Measurements from ENCODE around the gene ELFN1.

GRCh38 chr7:1639532-1640175 is 30.4 kb upstream of the ELFN1 start:
- TF ChIP-seq CTCF (optimal IDR thresholded peaks at IDR 0.05 in 1 of 3, IDR thresholded peaks at IDR 0.05 in 1 of 3, conservative IDR thresholded peaks at IDR 0.05 in 1 of 3; ENCODE audit: extremely low read depth in 1 of 3, insufficient read depth in 2 of 3, low read length in 3 of 3) (no peak), EZH2 (IDR thresholded peaks at IDR 0.05; ENCODE audit: low read length) (no peak)

Data from keratinocyte (primary cell).